Type B pancreatic cell (in vitro differentiated cells): ENCODE data around the gene OGG1. TPM values are rescaled to one million over a fixed set of nuclear protein-coding genes. Genes with fewer than 3 reads are reported as not detected.

Source experiments
- DNase-seq: peaks from one replicate; pipeline ENCODE4 v3.0.0; 2021; ENCODE audit warnings: mixed read lengths; ENCODE audit not compliant: unreplicated experiment; ENCODE audit errors: extremely low spot score
- H3K27ac Mint-ChIP-seq: 2 replicates; pipeline ENCODE4 v1.8.0; 2021; ENCODE audit warnings: mild to moderate bottlenecking, mixed read lengths
- H3K27me3 Mint-ChIP-seq: 2 replicates; pipeline ENCODE4 v1.8.0; 2021; ENCODE audit warnings: mixed read lengths
- H3K36me3 Mint-ChIP-seq: 2 replicates; pipeline ENCODE4 v1.8.0; 2021; ENCODE audit warnings: mixed read lengths
- H3K4me1 Mint-ChIP-seq: one replicate; pipeline ENCODE4 v1.8.0; 2021; ENCODE audit warnings: mixed read lengths; ENCODE audit not compliant: unreplicated experiment
- H3K4me3 Mint-ChIP-seq: 2 replicates; pipeline ENCODE4 v1.8.0; 2021; ENCODE audit warnings: mild to moderate bottlenecking, mixed read lengths
- H3K9me3 Mint-ChIP-seq: 2 replicates; pipeline ENCODE4 v1.8.0; 2021; ENCODE audit warnings: mixed read lengths
- total RNA-seq: library from RNA; stranded (reverse); gene quantifications from 2 replicates; pipeline ENCODE4 v1.2.1, GENCODE V29; 2021; ENCODE audit warnings: low replicate concordance
- TF ChIP-seq, protein P1 (sequence below): fragments of 200-600 bp; sonication (generic); conservative IDR thresholded peaks from 2 replicates; pipeline ENCODE4 v1.5.0; 2021; ENCODE audit warnings: antibody characterized with exemption, mild to moderate bottlenecking

The OGG1 gene
- total RNA-seq, 1 donor from 2014 or later = 40.4 TPM

DNA sequence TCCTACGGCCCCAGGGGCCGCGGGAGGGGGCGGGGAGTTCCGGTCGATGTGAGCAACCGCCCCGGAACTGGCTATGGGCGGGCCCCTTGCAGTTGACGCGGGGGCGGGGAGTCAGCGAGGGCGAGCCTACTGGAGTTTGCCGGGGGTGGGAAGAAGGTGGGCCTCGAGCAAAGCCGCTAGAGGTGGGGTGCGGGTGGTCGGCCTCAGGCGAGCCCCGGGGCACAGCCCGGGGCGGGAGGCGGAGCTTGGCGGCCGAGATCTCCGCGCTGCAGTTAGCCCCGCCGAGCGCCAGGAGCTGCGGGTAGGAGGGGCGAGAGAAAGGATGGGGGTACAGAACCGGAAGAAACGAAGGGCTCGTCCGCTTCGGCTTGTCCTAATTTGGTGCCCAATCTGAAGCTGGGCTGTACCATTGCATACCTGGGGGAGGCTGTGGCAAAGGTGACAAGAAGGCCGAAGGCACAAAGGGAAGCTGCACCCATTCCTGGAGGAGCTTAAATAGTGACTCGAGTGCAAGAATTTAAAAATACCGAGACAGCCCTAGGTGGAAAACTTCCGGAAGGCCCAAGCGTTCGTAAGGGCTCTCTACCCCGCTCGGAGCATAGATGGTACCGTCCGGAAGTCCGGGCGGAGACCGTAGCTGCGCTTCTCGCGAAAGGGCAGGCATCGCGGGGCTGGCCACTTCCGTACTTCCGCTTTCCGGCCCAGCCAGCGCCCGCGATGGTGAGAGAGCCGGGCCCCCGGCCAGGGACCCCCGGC lies 42.8 kb downstream of the OGG1 start, which contains the start of the genes ARPC4 and TADA3:
Gene ARPC4 (plus strand): TSS at position 678 of the 756 bp plus-strand sequence. CDS start 40 bp downstream, at position 718.
Gene TADA3 (minus strand): TSS at position 69 of the 756 bp plus-strand sequence. CDS start 1,007 bp downstream, outside the sequence.
- Mint-ChIP-seq H3K4me3 (peak within 1 kb of the TSS; percentile 98), H3K27ac (peak within 1 kb of the TSS; percentile 100), H3K4me1 (peaks cover 14% of the 10 kb centered on the region), H3K9me3 (no peaks in the 10 kb centered on the region), H3K27me3 (no peaks in the 10 kb centered on the region), H3K36me3 (peaks cover 23% of the 10 kb centered on the region)
- TF ChIP-seq, protein P1, sequence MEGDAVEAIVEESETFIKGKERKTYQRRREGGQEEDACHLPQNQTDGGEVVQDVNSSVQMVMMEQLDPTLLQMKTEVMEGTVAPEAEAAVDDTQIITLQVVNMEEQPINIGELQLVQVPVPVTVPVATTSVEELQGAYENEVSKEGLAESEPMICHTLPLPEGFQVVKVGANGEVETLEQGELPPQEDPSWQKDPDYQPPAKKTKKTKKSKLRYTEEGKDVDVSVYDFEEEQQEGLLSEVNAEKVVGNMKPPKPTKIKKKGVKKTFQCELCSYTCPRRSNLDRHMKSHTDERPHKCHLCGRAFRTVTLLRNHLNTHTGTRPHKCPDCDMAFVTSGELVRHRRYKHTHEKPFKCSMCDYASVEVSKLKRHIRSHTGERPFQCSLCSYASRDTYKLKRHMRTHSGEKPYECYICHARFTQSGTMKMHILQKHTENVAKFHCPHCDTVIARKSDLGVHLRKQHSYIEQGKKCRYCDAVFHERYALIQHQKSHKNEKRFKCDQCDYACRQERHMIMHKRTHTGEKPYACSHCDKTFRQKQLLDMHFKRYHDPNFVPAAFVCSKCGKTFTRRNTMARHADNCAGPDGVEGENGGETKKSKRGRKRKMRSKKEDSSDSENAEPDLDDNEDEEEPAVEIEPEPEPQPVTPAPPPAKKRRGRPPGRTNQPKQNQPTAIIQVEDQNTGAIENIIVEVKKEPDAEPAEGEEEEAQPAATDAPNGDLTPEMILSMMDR = peak; percentile 47
- DNase-seq = peak; percentile 92

DNA sequence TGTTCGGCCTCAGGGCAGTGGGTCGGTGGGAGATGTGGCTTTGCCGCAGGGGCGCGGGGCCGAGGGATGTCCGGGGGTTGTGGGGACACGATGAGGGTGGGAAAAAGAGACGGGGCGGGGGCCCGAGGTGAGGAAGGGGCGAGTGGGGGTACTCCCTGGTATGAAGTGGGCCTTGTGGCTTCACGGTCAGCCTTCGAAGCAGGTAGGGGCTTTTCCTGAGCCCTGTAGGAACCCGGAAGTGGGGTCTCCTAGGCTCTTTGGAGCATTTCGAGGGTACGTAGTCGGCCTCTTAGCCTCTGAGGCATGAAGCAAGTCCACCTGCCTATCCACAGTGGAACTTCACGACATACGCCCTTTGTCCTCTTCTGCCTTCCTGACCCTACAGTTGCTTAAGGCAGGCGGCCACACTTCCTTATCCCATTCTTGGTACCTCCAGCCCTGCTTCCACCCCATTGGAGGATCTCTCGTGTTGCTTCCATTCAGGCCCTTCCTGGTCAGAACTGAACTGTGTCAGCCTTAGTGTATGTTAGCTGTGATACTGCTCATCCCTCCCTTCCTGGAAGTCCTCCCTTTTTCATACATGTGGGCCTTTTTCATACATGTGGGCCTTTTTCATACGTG lies 43.5 kb downstream of the OGG1 start:
- H3K36me3 Mint-ChIP-seq = peaks cover 27% of the 10 kb centered on the region
- DNase-seq = no peak
- H3K9me3 Mint-ChIP-seq = no peaks in the 10 kb centered on the region

DNA sequence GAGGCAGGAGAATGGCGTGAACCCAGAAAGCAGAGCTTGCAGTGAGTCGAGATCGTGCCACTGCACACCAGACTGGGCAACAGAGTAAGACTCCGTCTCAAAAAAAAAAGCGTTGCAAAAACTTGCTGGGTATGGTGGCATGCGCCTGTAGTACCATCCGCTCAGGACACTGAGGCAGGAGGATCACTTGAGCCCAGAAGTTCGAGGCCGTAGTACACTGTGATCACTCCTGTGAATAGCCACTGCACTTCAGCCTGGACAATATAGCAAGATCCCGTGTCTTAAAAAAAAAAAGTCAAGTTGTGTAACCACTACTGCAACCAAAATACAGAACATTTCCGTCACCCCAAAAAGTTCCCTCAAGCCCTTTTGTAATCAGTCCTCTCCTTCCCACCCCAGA lies 44.6 kb downstream of the OGG1 start:
- Mint-ChIP-seq H3K9me3 (no peaks in the 10 kb centered on the region), H3K4me1 (peaks cover 14% of the 10 kb centered on the region), H3K27ac (peak overlapping the region; percentile 48), H3K4me3 (peak overlapping the region; percentile 98), H3K27me3 (no peaks in the 10 kb centered on the region), H3K36me3 (peaks cover 24% of the 10 kb centered on the region)
- TF ChIP-seq, protein P1 = no peak
- DNase-seq = no peak

More for the DNA sequence above, 43.5 kb downstream of the OGG1 start:
- Mint-ChIP-seq H3K27ac (peak overlapping the region; percentile 100), H3K4me1 (peaks cover 14% of the 10 kb centered on the region), H3K4me3 (peak overlapping the region; percentile 98), H3K27me3 (no peaks in the 10 kb centered on the region)
- TF ChIP-seq, protein P1 = no peak

DNA sequence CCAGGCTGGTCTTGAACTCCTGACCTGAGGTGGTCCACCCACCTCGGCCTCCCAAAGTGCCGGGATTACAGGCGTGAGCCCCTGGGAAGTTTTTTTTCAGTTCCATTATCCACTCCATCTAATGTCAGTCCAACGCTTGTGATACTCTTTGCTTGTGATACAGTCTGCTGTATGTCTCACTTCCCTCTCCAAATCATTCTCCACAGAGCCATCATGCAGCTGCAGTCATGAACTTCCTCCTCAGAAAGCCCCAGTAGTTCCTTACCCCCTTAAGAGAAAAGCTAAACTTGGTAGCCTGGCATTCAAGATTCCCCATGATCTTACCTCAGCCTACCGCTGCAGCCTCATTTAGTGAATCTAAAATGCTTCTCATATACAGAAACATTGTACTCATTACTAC lies 45.5 kb downstream of the OGG1 start:
- TF ChIP-seq, protein P1 = no peak
- H3K4me3 Mint-ChIP-seq = peak overlapping the region; percentile 79

DNA sequence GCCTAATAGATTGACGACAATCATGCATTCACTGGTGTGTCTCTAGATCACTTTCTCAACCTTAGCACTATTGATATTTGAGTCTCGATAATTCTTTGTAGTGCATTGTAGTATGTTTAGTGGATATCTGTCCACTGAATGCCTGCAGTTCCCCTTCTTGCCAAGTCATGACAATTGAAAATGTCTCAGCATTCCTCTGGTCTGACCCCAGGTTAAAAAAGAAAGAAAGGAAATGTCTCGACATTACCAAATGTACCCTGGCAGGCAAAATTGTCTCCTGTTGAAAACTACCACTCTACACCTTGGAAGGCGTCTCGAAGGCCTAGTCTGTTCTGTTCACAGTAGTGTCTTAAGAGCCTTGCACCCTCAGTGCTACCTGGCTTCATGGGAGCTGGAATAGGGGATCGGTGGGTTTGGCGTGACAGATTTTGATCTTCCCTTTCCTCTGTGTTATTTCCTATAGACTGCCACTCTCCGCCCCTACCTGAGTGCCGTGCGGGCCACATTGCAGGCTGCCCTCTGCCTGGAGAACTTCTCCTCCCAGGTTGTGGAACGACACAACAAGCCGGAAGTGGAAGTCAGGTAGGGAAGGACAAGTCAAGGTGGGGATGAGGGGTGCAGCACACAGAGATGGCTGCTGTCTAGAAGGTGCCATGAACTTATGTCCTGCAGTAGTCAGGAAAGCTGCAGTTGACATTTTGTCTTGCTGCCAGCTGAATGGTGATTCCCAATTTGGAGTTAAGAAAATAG lies 47.6 kb downstream of the OGG1 start:
- H3K36me3 Mint-ChIP-seq = peaks cover 24% of the 10 kb centered on the region
- H3K4me1 Mint-ChIP-seq = peaks cover 8% of the 10 kb centered on the region
- H3K4me3 Mint-ChIP-seq = no peak overlapping the region
- no peak overlapping the region for H3K27ac Mint-ChIP-seq
- no peak for DNase-seq
- no peaks in the 10 kb centered on the region for H3K27me3 Mint-ChIP-seq
- TF ChIP-seq, protein P1 = no peak
- H3K9me3 Mint-ChIP-seq = no peaks in the 10 kb centered on the region

More for the DNA sequence above, 45.5 kb downstream of the OGG1 start:
- Mint-ChIP-seq H3K9me3 (no peaks in the 10 kb centered on the region), H3K27ac (peak overlapping the region; percentile 57), H3K4me1 (peaks cover 14% of the 10 kb centered on the region), H3K36me3 (peaks cover 24% of the 10 kb centered on the region), H3K27me3 (no peaks in the 10 kb centered on the region)
- no peak for DNase-seq
